ENCODE results near the gene TXNDC17.

DNA sequence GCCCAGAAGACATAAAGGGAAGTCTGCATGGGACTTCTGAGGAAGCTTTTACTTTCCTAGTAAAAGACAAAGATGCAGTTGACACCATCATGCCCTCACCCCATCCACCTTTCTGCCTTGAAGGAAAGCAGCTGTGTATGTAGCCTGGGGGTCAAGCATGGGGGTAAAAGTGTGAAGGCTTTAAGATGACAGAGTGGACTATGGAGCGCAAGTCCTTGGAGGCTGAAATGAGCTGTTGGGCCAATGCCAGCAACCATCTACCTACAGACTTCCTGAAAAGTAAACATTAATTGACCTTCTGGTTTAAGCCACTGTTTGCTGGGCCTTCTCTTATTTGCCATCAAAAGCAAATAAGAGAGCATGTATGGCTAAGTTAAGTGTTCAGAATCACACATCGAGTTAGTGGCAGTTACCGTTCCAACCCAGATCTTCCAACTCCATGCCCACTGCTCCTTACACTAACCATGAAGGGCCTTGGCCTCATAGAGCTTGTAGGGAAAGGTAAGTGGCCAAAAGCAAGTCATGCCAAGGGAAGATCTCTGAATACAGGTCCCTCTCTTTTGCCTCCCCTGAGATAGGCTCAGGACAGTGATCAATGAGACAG, 42.3 kb downstream of the TXNDC17 start:
- TF ChIP-seq, protein P1, sequence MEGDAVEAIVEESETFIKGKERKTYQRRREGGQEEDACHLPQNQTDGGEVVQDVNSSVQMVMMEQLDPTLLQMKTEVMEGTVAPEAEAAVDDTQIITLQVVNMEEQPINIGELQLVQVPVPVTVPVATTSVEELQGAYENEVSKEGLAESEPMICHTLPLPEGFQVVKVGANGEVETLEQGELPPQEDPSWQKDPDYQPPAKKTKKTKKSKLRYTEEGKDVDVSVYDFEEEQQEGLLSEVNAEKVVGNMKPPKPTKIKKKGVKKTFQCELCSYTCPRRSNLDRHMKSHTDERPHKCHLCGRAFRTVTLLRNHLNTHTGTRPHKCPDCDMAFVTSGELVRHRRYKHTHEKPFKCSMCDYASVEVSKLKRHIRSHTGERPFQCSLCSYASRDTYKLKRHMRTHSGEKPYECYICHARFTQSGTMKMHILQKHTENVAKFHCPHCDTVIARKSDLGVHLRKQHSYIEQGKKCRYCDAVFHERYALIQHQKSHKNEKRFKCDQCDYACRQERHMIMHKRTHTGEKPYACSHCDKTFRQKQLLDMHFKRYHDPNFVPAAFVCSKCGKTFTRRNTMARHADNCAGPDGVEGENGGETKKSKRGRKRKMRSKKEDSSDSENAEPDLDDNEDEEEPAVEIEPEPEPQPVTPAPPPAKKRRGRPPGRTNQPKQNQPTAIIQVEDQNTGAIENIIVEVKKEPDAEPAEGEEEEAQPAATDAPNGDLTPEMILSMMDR (IDR thresholded peaks at IDR 0.05) = no peak
- TF ChIP-seq POLR2AphosphoS5 (IDR thresholded peaks at IDR 0.05) = no peak

All from breast epithelium (tissue), 3 donors.